Measurements from ENCODE around the gene CCHCR1. TPM values are rescaled to one million over a fixed set of nuclear protein-coding genes. Genes with fewer than 3 reads are reported as not detected.

CCHCR1 gene
- total RNA-seq, 1 experiment from 2014 or later: 22.1 TPM

DNA sequence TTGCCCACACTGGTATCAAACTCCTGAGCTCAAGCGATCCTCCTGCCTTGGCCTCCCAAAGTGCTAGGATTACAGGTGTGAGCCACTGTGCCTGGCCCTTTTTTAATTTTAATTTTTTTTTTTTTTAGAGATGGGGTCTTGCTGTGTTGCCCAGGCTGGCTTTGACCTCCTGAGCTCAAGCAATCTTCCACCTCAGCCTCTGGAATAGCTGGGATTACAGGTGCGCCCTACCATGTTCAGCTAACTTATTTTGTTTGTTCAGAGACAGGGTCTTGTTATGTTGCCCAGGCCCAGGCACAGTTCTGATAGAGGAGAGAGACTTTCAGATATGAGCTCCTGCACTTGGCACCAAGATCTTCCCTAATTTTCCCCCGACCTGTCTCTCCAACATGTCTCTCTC lies 26.9 kb downstream of the CCHCR1 start:
- no peak for DNase-seq (ENCODE audit: low read depth)

DNA sequence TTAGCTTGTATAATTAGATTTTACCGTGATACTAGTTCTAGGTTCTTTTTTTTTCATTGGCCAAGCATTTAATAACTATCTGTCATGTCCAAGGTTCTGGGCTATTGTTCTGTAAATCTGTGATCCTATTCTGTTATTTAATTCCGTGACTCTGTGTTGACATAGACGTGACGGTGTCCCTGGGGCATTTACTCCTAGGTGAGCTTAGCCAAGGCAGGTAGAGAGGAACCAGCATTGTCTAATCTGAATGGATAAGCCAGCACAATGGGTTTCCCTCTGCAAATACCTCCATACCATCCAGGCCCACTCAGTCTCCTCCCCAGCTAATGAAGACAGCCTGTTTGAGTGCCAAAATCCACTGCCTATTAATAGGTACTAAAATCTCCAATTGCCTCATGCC lies 28.5 kb downstream of the CCHCR1 start:
- DNase-seq (ENCODE audit: low read depth): no peak

- DNase-seq (ENCODE audit: low read depth): peak; percentile 39
Observed at GRCh38 chr6:31128093-31128676, 29.4 kb downstream of the CCHCR1 start.

DNA sequence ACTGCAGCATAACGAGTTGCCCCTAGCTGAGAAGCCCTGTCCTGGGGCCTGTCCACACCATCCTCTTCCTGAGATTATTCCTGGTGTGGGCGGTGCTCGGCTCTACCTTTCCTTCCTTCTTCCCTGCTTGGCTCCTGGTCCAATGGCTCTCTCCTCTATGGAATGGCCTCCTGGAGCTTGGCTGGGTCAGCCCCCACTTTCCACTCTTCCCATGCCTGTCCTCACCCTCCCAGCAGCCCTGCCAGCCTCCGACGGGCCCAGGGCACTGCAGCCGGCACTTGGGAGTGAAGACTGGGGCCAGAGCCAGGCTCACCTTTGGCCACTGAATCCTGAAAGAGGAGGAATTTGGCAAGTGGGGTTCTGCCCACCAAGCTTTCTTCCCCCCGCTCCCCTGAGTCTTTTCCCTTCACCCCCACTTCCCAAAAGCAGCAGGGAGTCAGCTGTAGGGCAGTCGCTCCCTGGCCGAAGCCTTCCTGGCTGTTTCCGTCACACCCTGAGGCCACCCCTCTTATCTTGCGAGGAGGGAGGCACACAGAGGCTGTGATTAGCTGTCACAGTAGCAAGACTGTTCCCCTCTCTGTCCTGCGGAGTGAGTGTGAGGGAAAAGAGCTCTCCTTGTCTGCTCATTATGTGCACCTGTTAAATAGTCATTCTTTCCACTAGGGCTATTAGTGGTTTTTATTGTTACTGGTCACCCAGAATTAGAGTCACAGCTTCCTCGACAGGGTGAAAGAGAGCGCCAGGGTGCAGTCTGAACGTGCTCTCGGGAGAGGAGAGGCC lies 31.0 kb downstream of the CCHCR1 start:
- DNase-seq (ENCODE audit: low read depth): no peak

GRCh38 chr6:31125586-31126363 lies 31.8 kb downstream of the CCHCR1 start:
- DNase-seq (ENCODE audit: low read depth): peak; percentile 32

DNA sequence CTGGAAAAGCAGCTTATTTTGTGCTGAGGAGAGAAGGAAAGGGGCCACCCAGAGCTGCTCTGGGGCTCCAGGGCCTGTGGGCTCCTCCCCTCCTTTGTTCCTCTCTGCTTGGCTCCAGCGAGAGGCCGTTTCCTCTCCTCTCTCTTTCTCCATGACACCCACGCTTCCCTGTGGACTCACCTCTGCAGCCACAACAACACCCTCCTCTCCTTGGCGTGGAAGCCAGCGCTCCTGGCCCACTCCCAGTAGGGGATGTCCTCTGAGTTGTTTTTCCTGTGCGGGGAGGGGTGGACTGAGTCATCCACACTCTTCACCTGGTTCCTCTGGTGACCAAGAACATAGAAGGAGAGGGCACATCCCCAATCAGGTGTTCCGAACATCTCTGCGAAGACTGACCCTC lies 32.4 kb downstream of the CCHCR1 start:
- peak; percentile 49 for DNase-seq (ENCODE audit: low read depth)

DNA sequence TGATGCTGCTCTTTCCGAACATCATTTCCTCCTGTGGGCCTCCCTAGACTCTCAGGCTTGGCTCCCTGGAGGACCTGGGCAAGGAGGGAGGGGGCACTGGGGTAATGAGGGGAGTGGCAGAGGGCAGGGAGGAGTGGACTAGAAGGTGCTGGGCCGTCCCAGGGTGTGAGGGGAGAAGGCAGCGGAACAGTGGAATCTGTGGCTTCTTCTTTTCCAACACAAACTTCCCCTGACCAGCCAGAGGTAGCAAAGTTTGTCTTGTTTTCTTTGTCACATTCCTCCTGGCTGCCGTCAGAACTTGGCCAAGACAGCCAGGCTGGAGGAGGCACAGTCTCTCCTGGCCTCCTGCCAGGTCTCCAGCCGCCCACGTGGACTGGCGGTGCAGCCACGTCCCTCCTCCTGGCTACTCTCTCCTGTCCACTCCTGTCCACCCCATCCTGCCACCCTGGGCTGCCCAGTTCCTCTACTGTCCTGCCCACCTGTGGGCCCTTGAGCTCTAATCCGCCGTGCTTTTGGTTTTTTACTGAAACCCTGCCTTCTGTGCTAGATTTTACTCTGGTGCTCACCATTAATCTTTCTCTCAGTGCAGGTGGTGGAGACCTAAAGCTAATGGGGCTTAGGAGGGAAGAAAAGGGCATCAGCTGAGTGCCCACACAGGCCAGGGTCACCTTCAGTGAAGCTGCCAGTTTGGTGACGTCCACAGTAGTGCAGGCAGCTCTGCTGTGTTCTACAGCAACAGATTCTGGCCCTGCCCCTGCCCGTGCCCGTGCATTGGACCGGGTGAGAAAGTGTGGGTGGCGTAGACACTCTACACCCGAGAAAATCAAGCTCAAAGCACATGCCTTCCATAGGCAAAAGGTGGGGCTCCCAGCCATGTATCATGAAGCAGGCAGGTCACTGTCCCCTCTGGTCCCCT lies 34.6 kb downstream of the CCHCR1 start:
- DNase-seq (ENCODE audit: low read depth): peak; percentile 84

- no peak for DNase-seq (ENCODE audit: low read depth)
Observed at GRCh38 chr6:31121131-31121790, 36.3 kb downstream of the CCHCR1 start.

- DNase-seq (ENCODE audit: low read depth): no peak
Observed at GRCh38 chr6:31120151-31120915, 37.3 kb downstream of the CCHCR1 start, which contains the start of gene CDSN. Gene CDSN (minus strand): TSS chr6:31120446. CDS start chr6:31120419, 27 bp downstream.

GRCh38 chr6:31118178-31118577 lies 39.4 kb downstream of the CCHCR1 start:
- no peak for DNase-seq (ENCODE audit: low read depth)

- no peak for DNase-seq (ENCODE audit: low read depth)
Observed at GRCh38 chr6:31116661-31117385, 40.8 kb downstream of the CCHCR1 start.

GRCh38 chr6:31115941-31116560 lies 41.6 kb downstream of the CCHCR1 start:
- no peak for DNase-seq (ENCODE audit: low read depth)

- peak; percentile 80 for DNase-seq (ENCODE audit: low read depth)
Observed at GRCh38 chr6:31114970-31115849, 42.4 kb downstream of the CCHCR1 start.

- peak; percentile 96 for DNase-seq (ENCODE audit: low read depth)
Observed at GRCh38 chr6:31114541-31114878, 43.1 kb downstream of the CCHCR1 start, which contains the start of gene PSORS1C1. Gene PSORS1C1 (plus strand): TSS chr6:31114800. CDS start chr6:31129633, 14,833 bp downstream.

DNA sequence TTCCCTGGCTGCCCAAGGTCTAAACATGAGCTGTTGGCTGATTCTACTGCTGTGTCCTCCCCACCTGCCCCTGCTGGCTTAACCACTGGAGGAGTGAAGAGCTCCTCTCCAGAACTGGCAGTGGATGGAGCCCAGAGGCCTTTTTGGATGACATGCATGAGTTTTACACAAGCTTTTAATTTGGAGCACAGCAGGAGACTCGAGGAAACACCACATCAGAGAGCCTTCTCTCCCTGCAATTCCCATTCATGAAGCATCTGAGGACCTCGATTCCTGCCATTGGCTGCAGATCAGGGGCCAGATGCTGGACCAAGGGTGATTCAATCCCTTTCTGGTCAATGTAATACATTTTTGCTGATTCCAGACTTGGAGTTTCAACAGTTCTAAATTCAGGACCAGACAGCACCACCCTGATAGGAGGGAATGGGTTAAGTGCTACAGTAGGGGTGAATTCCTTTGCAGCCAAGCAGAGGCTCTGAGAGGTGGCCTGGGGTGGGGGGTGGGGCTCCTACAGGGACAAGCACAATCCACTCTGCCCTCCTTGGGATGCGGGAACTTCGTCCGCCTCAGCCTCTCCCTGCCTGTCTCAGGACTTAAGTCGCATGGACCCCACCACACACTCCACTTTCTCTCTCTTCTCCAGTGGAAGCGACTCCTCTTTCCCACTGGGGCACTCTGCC lies 43.6 kb downstream of the CCHCR1 start:
- DNase-seq (ENCODE audit: low read depth): peak; percentile 18

DNA sequence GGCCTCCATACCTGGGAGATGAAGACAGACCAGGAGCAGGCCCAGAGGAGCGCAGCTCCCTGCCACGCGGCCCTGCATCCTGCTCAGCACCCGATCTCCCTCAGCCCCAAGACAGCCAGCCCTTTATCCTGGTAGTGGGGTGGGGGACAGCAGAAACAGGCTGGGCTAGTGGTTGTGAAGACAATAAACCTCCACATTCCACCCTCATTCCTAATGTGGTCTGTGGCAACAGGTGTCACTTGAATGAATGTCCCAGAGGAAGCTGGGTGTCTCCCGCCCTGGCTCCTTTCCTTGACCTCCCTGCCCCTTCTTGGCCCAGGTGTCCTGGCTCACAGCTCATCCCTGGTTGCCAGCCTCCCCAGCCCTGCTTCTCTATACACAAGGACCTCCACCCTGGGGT lies 45.1 kb downstream of the CCHCR1 start, which contains the start of gene C6orf15:
Gene C6orf15 (minus strand): TSS at position 98 of the 400 bp plus-strand sequence. CDS start 20 bp downstream, at position 78.
- DNase-seq (ENCODE audit: low read depth): no peak

DNA sequence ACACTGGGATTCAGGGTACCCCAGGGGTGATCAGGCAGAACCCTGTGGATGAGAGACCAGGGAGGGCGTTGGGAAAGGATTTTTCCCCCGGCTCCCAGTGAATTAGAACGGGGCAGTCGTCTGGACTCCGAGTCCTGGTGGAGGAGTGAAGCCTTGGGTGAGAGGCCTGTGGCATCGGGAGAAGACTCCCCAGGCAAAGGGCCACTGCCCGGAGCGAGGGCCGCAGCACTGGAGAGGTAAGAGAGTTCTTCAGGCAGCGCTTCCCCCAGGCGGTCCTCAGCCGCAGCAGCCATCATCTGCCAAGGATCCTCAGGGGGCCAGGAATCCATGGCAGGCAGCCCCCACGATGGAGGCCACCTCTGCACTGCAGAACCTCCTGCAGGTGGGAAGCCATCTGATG lies 45.9 kb downstream of the CCHCR1 start:
- no peak for DNase-seq (ENCODE audit: low read depth)
